ENCODE measurements around the gene LCE1C. TPM values are rescaled to one million over a fixed set of nuclear protein-coding genes. Genes with fewer than 3 reads are reported as not detected.

Gene LCE1C, protein sequence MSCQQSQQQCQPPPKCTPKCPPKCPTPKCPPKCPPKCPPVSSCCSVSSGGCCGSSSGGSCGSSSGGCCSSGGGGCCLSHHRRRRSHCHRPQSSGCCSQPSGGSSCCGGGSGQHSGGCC
- not detected for total RNA-seq

GRCh38 chr1:152806576-152806975, at the start of gene LCE1C:
TSS of gene LCE1C (minus strand) at chr1:152806651. CDS start at chr1:152805478, 1,173 bp downstream.

GRCh38 chr1:152842556-152842955, 36.1 kb upstream of the LCE1C start, which contains the start of gene LCE6A:
TSS of gene LCE6A (plus strand) at chr1:152842856. CDS start at chr1:152843521, 665 bp downstream.

GRCh38 chr1:152827173-152827572, 20.7 kb upstream of the LCE1C start, which contains the start of gene LCE1A:
TSS of gene LCE1A (plus strand) at chr1:152827473. CDS start at chr1:152827473, 0 bp downstream.

DNA sequence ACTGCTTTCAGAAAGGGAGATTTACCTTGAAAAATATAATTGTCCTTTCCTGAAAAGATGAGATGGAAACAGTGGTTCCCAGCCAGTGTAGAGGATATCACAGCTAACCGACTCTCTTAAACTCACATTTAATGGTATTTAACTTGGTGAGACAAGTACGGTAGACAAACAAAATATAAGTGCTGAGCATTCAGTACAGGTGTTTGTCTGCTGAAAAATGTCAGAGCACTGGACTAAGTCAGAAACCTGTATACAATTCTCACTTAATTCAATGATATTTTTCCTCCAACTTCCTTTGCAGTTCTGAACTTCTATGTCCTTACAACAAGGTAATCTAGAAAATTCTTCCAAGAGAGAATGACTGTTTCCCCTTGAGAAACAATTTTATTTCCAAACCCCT, 5.2 kb upstream of the LCE1C start, which contains the start of gene LCE1B:
TSS of gene LCE1B (plus strand) at position 301 of the 400 bp plus-strand sequence. CDS start 476 bp downstream, outside the sequence.

DNA sequence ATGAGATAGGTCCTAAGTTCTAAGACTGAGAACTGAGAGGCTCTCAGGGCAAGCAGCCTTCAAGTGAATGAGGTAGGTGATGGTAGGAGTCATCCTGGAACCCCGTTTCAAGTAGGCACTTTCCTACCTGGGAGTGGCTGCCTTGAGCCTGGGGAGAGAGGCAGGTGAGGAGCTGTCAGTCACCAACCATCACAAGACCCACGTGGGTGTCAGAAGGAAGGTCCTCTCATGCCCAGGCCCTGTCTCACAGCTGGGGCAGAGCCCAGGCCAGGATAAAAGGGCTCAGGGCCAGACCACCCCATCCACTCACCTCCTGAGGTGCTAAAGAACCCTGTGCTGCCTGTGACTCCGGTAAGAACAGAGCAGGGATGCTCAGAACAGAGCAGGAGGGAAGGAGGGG, 10.0 kb downstream of the LCE1C start, which contains the start of gene LCE1D:
TSS of gene LCE1D (plus strand) at position 301 of the 400 bp plus-strand sequence. CDS start 1,074 bp downstream, outside the sequence.

DNA sequence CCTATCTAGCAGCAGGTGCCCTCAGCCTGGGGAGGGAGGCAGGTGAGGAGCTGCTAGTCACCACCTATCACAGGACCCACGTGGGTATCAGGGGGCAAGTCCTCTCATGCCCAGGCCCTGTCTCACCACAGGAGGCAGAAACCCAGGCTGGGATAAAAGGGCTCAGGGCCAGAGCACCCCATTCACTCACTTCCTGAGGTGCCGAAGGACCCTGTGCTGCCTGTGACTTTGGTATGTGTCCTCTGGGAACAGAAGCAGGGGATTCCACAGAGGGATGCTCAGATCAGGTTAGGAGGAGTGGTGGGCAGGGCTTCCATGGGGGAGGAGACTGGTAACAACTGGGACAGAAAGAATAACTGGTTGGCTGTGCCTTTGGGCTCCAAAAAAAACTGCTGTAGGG, 20.4 kb downstream of the LCE1C start, which contains the start of gene LCE1E:
TSS of gene LCE1E (plus strand) at position 181 of the 400 bp plus-strand sequence. CDS start 1,043 bp downstream, outside the sequence.

GRCh38 chr1:152774875-152775274, 31.6 kb downstream of the LCE1C start, which contains the start of gene LCE1F:
TSS of gene LCE1F (plus strand) at chr1:152775140. CDS start at chr1:152776372, 1,232 bp downstream.

DNA sequence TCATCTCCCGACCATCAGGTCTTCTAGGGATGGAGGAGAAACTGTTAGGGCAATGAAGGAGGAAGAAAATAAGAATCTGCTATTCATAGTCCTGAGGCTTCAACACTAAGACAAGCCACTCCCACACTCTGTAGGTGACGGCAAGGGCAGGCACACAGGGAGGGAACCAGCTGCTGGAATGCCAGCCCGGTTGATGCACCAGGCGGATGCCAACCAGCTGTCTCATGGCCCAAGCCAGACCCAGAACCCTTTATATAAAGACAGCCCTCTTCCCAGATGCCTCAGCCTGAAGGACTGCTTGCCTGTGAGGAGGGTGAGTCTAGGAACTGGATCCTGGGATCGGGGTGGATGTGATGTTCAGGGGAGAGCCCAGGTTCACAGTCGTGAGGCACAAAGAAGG, 48.7 kb downstream of the LCE1C start, which contains the start of gene KPRP:
TSS of gene KPRP (plus strand) at position 279 of the 400 bp plus-strand sequence. CDS start 1,564 bp downstream, outside the sequence.

Other genes starting within 250 kb of the LCE1C start
- not detected for gene LCE3E, start 239.9 kb downstream of the LCE1C start, total RNA-seq
- gene LCE3D, start 226.1 kb downstream of the LCE1C start, total RNA-seq: not detected
- not detected for gene LCE3C, start 206.4 kb downstream of the LCE1C start, total RNA-seq
- not detected for gene LCE3B, start 192.8 kb downstream of the LCE1C start, total RNA-seq
- not detected for gene LCE3A, start 183.5 kb downstream of the LCE1C start, total RNA-seq
- gene LCE2D, start 143.3 kb downstream of the LCE1C start, total RNA-seq: not detected
- not detected for gene LCE2C, start 131.4 kb downstream of the LCE1C start, total RNA-seq
- gene LCE2B, start 120.5 kb downstream of the LCE1C start, total RNA-seq: not detected
- gene LCE2A, start 108.3 kb downstream of the LCE1C start, total RNA-seq: not detected
- gene LCE4A, start 98.5 kb downstream of the LCE1C start, total RNA-seq: not detected
- not detected for gene KPRP, start 48.6 kb downstream of the LCE1C start, total RNA-seq
- not detected for gene LCE1F, start 31.5 kb downstream of the LCE1C start, total RNA-seq
- not detected for gene LCE1E, start 20.4 kb downstream of the LCE1C start, total RNA-seq
- gene LCE1D, start 9.9 kb downstream of the LCE1C start, total RNA-seq: not detected
- gene LCE1B, start 5.3 kb upstream of the LCE1C start, total RNA-seq: not detected
- gene LCE1A, start 20.8 kb upstream of the LCE1C start, total RNA-seq: not detected
- gene LCE6A, start 36.2 kb upstream of the LCE1C start, total RNA-seq: not detected
- gene LCE7A, start 53.3 kb upstream of the LCE1C start, total RNA-seq: not detected
- not detected for gene SMCP, start 71.7 kb upstream of the LCE1C start, total RNA-seq
- gene IVL, start 101.9 kb upstream of the LCE1C start, total RNA-seq: 0.44 TPM
- not detected for gene SPRR5, start 140.6 kb upstream of the LCE1C start, total RNA-seq
- not detected for gene SPRR4, start 164.0 kb upstream of the LCE1C start, total RNA-seq
- gene SPRR1A, start 177.4 kb upstream of the LCE1C start, total RNA-seq: not detected
- gene SPRR3, start 195.1 kb upstream of the LCE1C start, total RNA-seq: not detected
- gene SPRR1B, start 224.6 kb upstream of the LCE1C start, total RNA-seq: not detected
- gene SPRR2D, start 234.5 kb upstream of the LCE1C start, total RNA-seq: not detected

Data from camera-type eye (tissue), 1 donor.